ENCODE measurements around the gene RFFL. TPM values are rescaled to one million over a fixed set of nuclear protein-coding genes. Genes with fewer than 3 reads are reported as not detected.

RFFL gene
- total RNA-seq, 1 donor from 2014 or later = 22.9 TPM

DNA sequence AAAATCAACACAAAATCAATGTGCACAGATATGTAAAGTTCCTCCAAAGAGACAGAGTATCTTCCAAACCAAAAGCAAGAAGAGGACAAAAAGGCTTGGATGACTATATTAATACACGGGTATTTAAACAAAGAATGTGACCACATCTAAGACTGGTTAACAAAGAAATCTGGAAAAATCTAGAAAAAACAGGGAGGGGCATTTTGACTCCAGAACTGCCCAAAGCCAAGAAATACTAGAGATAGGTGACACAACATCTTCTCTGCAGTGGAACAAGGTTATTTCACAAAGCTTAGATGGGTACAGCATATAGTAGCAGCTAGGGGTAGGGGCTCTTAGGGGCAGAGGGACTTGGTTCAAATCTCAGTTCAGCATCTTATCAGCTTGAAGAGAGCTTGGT, 10.3 kb downstream of the RFFL start:
- Mint-ChIP-seq H3K4me1 (ENCODE audit: unreplicated experiment) (peaks cover 27% of the 10 kb centered on the region), H3K4me3 (ENCODE audit: unreplicated experiment) (no peak overlapping the region), H3K27me3 (ENCODE audit: unreplicated experiment) (no peaks in the 10 kb centered on the region), H3K9me3 (ENCODE audit: unreplicated experiment) (no peaks in the 10 kb centered on the region), H3K36me3 (ENCODE audit: unreplicated experiment) (peaks cover 3% of the 10 kb centered on the region), H3K27ac (ENCODE audit: unreplicated experiment) (no peak overlapping the region)
- no peak for DNase-seq (ENCODE audit: extremely low spot score, unreplicated experiment)
- TF ChIP-seq, protein P1, sequence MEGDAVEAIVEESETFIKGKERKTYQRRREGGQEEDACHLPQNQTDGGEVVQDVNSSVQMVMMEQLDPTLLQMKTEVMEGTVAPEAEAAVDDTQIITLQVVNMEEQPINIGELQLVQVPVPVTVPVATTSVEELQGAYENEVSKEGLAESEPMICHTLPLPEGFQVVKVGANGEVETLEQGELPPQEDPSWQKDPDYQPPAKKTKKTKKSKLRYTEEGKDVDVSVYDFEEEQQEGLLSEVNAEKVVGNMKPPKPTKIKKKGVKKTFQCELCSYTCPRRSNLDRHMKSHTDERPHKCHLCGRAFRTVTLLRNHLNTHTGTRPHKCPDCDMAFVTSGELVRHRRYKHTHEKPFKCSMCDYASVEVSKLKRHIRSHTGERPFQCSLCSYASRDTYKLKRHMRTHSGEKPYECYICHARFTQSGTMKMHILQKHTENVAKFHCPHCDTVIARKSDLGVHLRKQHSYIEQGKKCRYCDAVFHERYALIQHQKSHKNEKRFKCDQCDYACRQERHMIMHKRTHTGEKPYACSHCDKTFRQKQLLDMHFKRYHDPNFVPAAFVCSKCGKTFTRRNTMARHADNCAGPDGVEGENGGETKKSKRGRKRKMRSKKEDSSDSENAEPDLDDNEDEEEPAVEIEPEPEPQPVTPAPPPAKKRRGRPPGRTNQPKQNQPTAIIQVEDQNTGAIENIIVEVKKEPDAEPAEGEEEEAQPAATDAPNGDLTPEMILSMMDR (IDR thresholded peaks at IDR 0.05) = no peak

DNA sequence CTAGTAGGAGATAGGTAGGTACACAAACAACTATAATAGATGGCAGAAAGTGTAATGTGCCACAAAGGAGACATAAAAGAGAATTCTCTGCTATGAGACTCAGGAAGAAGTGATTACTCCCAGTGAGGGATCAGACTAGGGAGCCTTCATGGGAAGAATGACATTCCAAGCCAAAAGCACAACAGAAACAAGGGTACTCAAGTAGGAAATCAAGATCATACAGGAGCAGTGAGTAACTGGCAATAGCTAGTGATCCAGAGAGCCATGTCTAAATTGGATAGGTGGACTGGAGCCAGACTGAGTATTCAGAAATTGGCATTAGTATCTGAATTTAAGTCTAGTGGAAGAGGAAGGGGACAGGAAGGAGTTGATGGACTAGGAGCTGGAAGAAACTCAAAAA, 10.7 kb downstream of the RFFL start:
- H3K27me3 Mint-ChIP-seq (ENCODE audit: unreplicated experiment) = no peaks in the 10 kb centered on the region

DNA sequence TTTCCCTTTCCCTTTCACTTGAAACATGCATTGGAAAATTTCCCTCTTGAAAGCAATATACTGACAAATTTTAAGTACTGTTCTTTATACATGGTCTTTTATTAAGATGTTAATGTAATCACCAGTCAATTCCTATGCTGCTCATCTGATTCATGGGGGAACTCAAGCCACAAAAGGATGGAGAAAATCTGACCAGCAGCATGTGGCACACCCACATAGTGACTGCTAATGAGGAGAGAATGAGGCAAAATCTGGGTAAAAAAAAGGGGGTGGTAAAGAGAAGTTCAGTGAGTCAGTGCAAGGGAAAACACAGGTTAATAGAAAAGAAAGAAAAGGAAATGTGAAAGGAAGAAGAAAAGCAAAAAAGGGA, 11.3 kb downstream of the RFFL start:
- Mint-ChIP-seq H3K4me3 (ENCODE audit: unreplicated experiment) (no peak overlapping the region), H3K27me3 (ENCODE audit: unreplicated experiment) (no peaks in the 10 kb centered on the region), H3K27ac (ENCODE audit: unreplicated experiment) (peak overlapping the region; percentile 53), H3K36me3 (ENCODE audit: unreplicated experiment) (peaks cover 2% of the 10 kb centered on the region), H3K4me1 (ENCODE audit: unreplicated experiment) (peaks cover 27% of the 10 kb centered on the region), H3K9me3 (ENCODE audit: unreplicated experiment) (no peaks in the 10 kb centered on the region)
- DNase-seq (ENCODE audit: extremely low spot score, unreplicated experiment) = no peak
- TF ChIP-seq, protein P1 (IDR thresholded peaks at IDR 0.05) = no peak

More for the DNA sequence above, 10.7 kb downstream of the RFFL start:
- no peak for DNase-seq (ENCODE audit: extremely low spot score, unreplicated experiment)
- Mint-ChIP-seq H3K27ac (ENCODE audit: unreplicated experiment) (peak overlapping the region; percentile 8), H3K36me3 (ENCODE audit: unreplicated experiment) (peaks cover 3% of the 10 kb centered on the region), H3K9me3 (ENCODE audit: unreplicated experiment) (no peaks in the 10 kb centered on the region), H3K4me3 (ENCODE audit: unreplicated experiment) (no peak overlapping the region), H3K4me1 (ENCODE audit: unreplicated experiment) (peaks cover 27% of the 10 kb centered on the region)
- TF ChIP-seq, protein P1 (IDR thresholded peaks at IDR 0.05) = no peak

DNA sequence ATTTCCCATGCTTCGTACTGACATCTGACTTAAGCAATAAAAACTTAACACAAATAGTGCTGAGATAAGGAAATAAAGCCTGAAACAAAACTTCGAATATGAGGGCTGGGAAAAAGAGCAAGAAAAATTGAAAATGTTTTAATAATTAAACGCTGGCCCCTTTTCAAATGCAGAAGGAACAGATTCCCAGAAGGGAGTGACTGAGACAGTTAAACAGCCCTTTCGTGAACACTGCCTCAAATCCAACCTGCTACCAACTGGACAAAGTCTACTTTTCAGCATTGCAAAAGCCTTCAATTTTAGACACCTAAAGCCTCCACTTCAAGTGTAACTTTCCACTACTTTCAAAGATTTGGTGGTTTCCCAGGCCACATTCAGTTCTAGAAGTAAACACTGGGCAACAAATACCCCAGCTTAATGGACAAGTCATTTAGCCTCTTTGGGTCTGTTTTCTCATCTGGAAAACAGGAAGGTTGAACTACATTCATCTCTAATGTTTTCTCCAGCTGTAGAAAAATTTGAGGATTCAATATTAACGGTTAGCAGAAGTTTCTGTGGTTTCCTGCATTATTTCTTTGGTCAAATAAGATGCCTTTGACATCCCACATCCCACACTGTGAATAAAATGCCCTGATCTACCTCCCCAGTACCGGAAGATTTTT, 11.8 kb downstream of the RFFL start:
- Mint-ChIP-seq H3K36me3 (ENCODE audit: unreplicated experiment) (peaks cover 2% of the 10 kb centered on the region), H3K4me3 (ENCODE audit: unreplicated experiment) (no peak overlapping the region), H3K27me3 (ENCODE audit: unreplicated experiment) (no peaks in the 10 kb centered on the region), H3K9me3 (ENCODE audit: unreplicated experiment) (no peaks in the 10 kb centered on the region), H3K27ac (ENCODE audit: unreplicated experiment) (peak overlapping the region; percentile 53), H3K4me1 (ENCODE audit: unreplicated experiment) (peaks cover 27% of the 10 kb centered on the region)
- TF ChIP-seq, protein P1 (IDR thresholded peaks at IDR 0.05) = no peak
- DNase-seq (ENCODE audit: extremely low spot score, unreplicated experiment) = no peak

DNA sequence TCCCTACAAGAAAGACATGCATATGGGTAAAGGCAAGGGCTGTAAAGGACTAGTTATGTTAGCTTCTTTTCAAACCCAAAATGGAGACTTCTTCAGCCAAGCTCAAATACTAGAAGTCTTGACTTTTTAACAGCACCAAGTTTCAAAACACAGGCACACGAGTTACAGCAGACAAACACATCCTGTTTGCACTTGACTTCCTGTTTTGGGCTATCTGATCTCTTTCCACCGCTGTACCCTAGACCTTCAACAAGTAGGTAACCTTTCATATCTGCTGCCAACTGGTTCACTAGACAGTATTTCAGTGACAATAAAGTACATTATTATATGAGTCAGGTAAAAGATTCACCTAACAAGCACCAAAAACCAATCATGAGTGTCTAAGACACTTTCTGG, 12.3 kb downstream of the RFFL start:
- TF ChIP-seq, protein P1 (IDR thresholded peaks at IDR 0.05) = no peak
- DNase-seq (ENCODE audit: extremely low spot score, unreplicated experiment) = no peak
- Mint-ChIP-seq H3K27me3 (ENCODE audit: unreplicated experiment) (no peaks in the 10 kb centered on the region), H3K4me1 (ENCODE audit: unreplicated experiment) (peaks cover 27% of the 10 kb centered on the region), H3K27ac (ENCODE audit: unreplicated experiment) (no peak overlapping the region), H3K4me3 (ENCODE audit: unreplicated experiment) (no peak overlapping the region), H3K9me3 (ENCODE audit: unreplicated experiment) (no peaks in the 10 kb centered on the region), H3K36me3 (ENCODE audit: unreplicated experiment) (peaks cover 2% of the 10 kb centered on the region)

All from osteocyte (in vitro differentiated cells).